ENCODE results near the gene OGFRL1. TPM values are rescaled to one million over a fixed set of nuclear protein-coding genes. Genes with fewer than 3 reads are reported as not detected.

The OGFRL1 gene
- polyA plus RNA-seq, 4 donors = 0.22 to 6.8 (median 2.7) TPM

DNA sequence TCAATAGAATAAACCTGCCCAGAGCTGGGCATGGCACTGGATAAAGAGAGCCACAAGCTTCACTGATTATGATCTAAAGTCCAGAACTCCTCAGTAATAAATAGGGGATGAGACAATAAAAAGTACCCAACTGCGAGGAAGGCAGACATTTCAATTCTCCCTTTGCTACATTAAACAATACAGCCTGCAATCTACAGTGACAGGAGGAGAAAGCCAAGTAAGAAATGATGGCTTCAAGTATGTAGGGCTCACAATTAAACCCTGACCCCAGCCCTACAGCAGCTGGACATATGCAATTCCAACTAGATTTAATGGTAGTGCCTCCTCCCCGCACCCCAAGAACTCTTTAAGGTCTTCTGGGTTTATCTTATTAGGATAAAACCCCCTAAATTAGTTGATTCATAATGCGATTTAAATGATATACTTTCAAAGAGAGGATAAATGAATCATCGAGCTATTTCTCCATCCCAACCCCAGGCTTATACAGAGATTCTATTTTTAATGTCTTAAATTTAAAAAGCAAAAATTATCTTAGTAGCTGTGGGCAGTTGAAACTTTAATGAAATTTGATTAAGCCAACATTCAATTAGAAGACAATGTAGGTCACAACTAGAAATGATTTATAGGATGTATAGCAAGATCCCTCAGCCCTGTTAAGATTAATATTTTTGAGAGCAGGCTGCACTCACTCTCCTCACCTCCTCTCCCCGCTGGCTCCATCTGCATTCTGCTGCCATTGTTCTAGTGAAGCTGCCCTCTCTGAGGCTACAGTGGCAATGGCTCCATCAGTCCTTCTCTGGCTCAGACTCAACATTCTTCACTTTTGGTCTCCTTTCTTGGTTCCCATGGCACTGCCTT, 57.1 kb downstream of the OGFRL1 start:
- no peak for FAIRE-seq
- H3K36me3 ChIP-seq (ENCODE audit: control insufficient read depth in 3 of 3, insufficient read depth in 2 of 3, low read depth in 1 of 3, low read length in 3 of 3) = no peaks in the 10 kb centered on the region
- no peaks in the 10 kb centered on the region for H3K4me1 ChIP-seq (ENCODE audit: control insufficient read depth in 3 of 3, insufficient read depth in 2 of 3, low read depth in 1 of 3, low read length in 2 of 3)
- H3K9me3 ChIP-seq (ENCODE audit: control insufficient read depth in 2 of 2, insufficient read depth in 1 of 2, low read depth in 1 of 2, low read length in 1 of 2) = no peaks in the 10 kb centered on the region
- WGBS, 3 donors = 64 to 83% (median 72%) methylated on average over 5 of the region's 5 CpGs
- no peak overlapping the region for H3K4me3 ChIP-seq (ENCODE audit: low read depth in 1 of 3, low read length in 3 of 3)
- H3K27ac ChIP-seq (ENCODE audit: low read depth in 1 of 3, low read length in 2 of 3) = no peak overlapping the region
- H3K27me3 ChIP-seq (ENCODE audit: control insufficient read depth in 3 of 3, insufficient read depth in 3 of 3, low read length in 3 of 3) = no peaks in the 10 kb centered on the region
- DNase-seq = no peak

DNA sequence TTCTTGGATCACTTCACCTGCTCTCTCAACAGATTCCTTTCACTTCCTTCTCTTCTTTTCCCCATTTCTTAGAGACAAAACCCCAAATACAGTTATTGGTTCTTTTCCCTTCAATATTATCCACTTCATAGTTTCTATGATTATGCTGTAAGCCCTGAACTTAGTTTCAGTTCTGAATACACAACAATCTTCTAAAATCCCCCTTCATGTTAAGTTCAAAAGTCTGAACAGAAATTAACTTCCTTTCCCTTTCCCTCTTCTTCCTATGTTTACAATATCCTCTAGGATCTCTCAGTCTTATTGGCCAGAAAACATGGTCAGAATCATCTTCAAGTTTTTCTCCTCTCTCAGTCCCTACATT, 57.7 kb downstream of the OGFRL1 start:
- Histone ChIP-seq H3K27ac (ENCODE audit: low read depth in 1 of 3, low read length in 2 of 3) (no peak overlapping the region), H3K4me3 (ENCODE audit: low read depth in 1 of 3, low read length in 3 of 3) (no peak overlapping the region), H3K27me3 (ENCODE audit: control insufficient read depth in 3 of 3, insufficient read depth in 3 of 3, low read length in 3 of 3) (no peaks in the 10 kb centered on the region), H3K4me1 (ENCODE audit: control insufficient read depth in 3 of 3, insufficient read depth in 2 of 3, low read depth in 1 of 3, low read length in 2 of 3) (no peaks in the 10 kb centered on the region), H3K9me3 (ENCODE audit: control insufficient read depth in 2 of 2, insufficient read depth in 1 of 2, low read depth in 1 of 2, low read length in 1 of 2) (no peaks in the 10 kb centered on the region), H3K36me3 (ENCODE audit: control insufficient read depth in 3 of 3, insufficient read depth in 2 of 3, low read depth in 1 of 3, low read length in 3 of 3) (no peaks in the 10 kb centered on the region)
- no peak for DNase-seq
- FAIRE-seq = no peak

DNA sequence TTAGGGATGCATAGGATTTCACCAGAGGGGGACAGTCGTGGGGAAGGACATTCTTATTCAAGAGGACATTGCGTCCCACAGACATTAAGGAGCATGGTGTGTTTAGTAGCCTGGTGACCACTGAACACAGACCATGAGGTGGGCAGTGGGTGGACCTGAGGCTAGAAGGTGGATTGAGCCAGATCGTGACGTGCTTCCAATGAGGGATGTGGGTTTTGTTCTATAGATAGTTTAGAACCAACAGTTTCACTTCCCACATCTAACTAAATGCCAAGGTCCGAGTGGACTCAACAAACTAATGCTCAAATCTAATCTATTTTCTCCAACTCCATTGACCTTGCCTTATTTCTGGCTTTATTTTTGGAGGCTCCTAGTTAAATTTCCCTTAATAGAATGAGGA, 58.5 kb downstream of the OGFRL1 start:
- H3K4me1 ChIP-seq (ENCODE audit: control insufficient read depth in 3 of 3, insufficient read depth in 2 of 3, low read depth in 1 of 3, low read length in 2 of 3) = no peaks in the 10 kb centered on the region
- H3K9me3 ChIP-seq (ENCODE audit: control insufficient read depth in 2 of 2, insufficient read depth in 1 of 2, low read depth in 1 of 2, low read length in 1 of 2) = no peaks in the 10 kb centered on the region
- DNase-seq = no peak
- no peak overlapping the region for H3K4me3 ChIP-seq (ENCODE audit: low read depth in 1 of 3, low read length in 3 of 3)
- WGBS, 3 donors = 71 to 80% (median 77%) methylated on average over 5 of the region's 5 CpGs
- no peaks in the 10 kb centered on the region for H3K36me3 ChIP-seq (ENCODE audit: control insufficient read depth in 3 of 3, insufficient read depth in 2 of 3, low read depth in 1 of 3, low read length in 3 of 3)
- no peak overlapping the region for H3K27ac ChIP-seq (ENCODE audit: low read depth in 1 of 3, low read length in 2 of 3)
- no peaks in the 10 kb centered on the region for H3K27me3 ChIP-seq (ENCODE audit: control insufficient read depth in 3 of 3, insufficient read depth in 3 of 3, low read length in 3 of 3)
- no peak for FAIRE-seq

DNA sequence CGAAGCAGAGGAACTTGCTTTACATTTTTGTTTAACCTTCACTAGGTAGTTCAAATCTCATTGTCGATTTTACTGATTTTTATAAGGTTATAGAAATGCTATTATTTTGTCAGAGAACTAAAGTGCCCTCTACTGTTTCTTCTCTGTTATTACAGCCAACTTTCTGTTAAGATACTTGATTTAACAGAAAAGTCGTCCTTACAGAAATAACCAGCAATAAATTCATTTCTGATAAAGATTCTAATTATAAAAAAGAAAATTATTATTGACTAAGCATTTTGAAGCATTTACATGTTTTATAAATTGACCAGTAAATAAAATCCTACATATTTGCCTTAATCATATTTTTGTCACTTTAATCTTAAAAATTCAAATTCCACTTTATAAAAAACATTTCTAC, 60.8 kb downstream of the OGFRL1 start:
- no peaks in the 10 kb centered on the region for H3K36me3 ChIP-seq (ENCODE audit: control insufficient read depth in 3 of 3, insufficient read depth in 2 of 3, low read depth in 1 of 3, low read length in 3 of 3)
- WGBS, 3 donors = 20 to 21% (median 20%) methylated on average over 3 of the region's 3 CpGs
- no peaks in the 10 kb centered on the region for H3K27me3 ChIP-seq (ENCODE audit: control insufficient read depth in 3 of 3, insufficient read depth in 3 of 3, low read length in 3 of 3)
- FAIRE-seq (no peak), DNase-seq (peak in 1 of 2 donors; percentile 17)
- no peaks in the 10 kb centered on the region for H3K9me3 ChIP-seq (ENCODE audit: control insufficient read depth in 2 of 2, insufficient read depth in 1 of 2, low read depth in 1 of 2, low read length in 1 of 2)
- no peak overlapping the region for H3K27ac ChIP-seq (ENCODE audit: low read depth in 1 of 3, low read length in 2 of 3)
- no peaks in the 10 kb centered on the region for H3K4me1 ChIP-seq (ENCODE audit: control insufficient read depth in 3 of 3, insufficient read depth in 2 of 3, low read depth in 1 of 3, low read length in 2 of 3)
- no peak overlapping the region for H3K4me3 ChIP-seq (ENCODE audit: low read depth in 1 of 3, low read length in 3 of 3)

DNA sequence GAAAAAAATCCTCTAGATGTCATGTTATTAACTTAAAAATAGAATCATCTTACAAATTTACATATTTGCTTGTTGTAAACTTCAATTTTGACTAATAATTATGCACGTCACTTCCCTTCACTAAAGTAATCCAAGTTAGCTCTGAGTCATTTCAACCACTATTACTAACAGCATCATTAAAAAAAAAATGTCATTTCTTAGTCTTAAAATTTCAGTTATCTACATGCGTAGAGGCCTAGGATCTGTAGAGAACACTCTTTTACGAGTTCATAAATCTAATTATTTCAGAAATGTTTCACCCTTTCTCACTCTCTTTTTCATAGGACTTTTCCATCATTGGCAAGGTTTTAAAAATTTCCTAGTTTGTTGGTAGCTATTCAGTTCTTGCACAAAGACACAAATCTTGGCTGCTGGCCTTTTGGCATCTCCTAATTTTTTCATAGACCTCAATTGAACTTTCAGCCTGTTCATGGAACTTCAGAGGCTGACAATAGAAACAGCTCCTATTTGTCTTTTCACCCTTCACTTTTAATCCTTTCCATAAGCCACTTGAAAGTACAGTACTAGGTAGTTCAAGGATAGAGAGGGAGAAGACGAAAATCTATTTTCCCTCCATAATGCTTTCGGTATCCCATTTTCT, 61.5 kb downstream of the OGFRL1 start:
- FAIRE-seq (no peak), DNase-seq (no peak)
- Histone ChIP-seq H3K4me3 (ENCODE audit: low read depth in 1 of 3, low read length in 3 of 3) (no peak overlapping the region), H3K27ac (ENCODE audit: low read depth in 1 of 3, low read length in 2 of 3) (no peak overlapping the region), H3K27me3 (ENCODE audit: control insufficient read depth in 3 of 3, insufficient read depth in 3 of 3, low read length in 3 of 3) (no peaks in the 10 kb centered on the region), H3K9me3 (ENCODE audit: control insufficient read depth in 2 of 2, insufficient read depth in 1 of 2, low read depth in 1 of 2, low read length in 1 of 2) (no peaks in the 10 kb centered on the region), H3K36me3 (ENCODE audit: control insufficient read depth in 3 of 3, insufficient read depth in 2 of 3, low read depth in 1 of 3, low read length in 3 of 3) (no peaks in the 10 kb centered on the region), H3K4me1 (ENCODE audit: control insufficient read depth in 3 of 3, insufficient read depth in 2 of 3, low read depth in 1 of 3, low read length in 2 of 3) (no peaks in the 10 kb centered on the region)
- 60 to 79% (median 72%) methylated on average over 5 of the region's 5 CpGs for WGBS, 3 donors

DNA sequence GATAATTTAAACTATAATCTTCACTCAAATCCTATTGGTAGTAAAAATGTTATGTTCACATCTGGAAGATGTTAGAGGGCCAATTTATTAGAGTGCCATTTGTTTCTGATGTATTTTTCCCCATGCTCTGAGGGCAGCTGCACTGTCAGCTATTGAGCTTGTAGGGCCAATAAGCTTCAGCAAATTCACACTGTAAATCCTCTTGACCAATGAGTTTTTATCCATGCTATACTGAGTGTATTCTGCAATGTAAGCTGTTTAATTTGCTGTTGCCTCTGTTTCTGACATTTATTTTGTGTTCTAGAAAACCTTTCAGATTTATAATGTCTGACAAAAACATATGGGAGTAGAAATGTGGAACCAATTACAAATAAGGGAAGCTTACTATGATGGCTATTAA, 62.6 kb downstream of the OGFRL1 start:
- no peaks in the 10 kb centered on the region for H3K4me1 ChIP-seq (ENCODE audit: control insufficient read depth in 3 of 3, insufficient read depth in 2 of 3, low read depth in 1 of 3, low read length in 2 of 3)
- FAIRE-seq = no peak
- DNase-seq = no peak
- H3K36me3 ChIP-seq (ENCODE audit: control insufficient read depth in 3 of 3, insufficient read depth in 2 of 3, low read depth in 1 of 3, low read length in 3 of 3) = no peaks in the 10 kb centered on the region
- peak overlapping the region in 1 of 3 donors; percentile 64 for H3K27ac ChIP-seq (ENCODE audit: low read depth in 1 of 3, low read length in 2 of 3)
- H3K9me3 ChIP-seq (ENCODE audit: control insufficient read depth in 2 of 2, insufficient read depth in 1 of 2, low read depth in 1 of 2, low read length in 1 of 2) = no peaks in the 10 kb centered on the region
- no peaks in the 10 kb centered on the region for H3K27me3 ChIP-seq (ENCODE audit: control insufficient read depth in 3 of 3, insufficient read depth in 3 of 3, low read length in 3 of 3)
- no peak overlapping the region for H3K4me3 ChIP-seq (ENCODE audit: low read depth in 1 of 3, low read length in 3 of 3)
